Stimulated activated naive CD8-positive, alpha-beta T cell treated with anti-CD3 and anti-CD28 coated beads, Interleukin-15, amount 100 ng/mL, for 72 hours (primary cell): ENCODE results near the gene GRIK5.
"Not testable (repeated sequence)": the region's sequence is repeated elsewhere in the genome, so short reads cannot be mapped to it uniquely, and the experiment has no call there.

Source experiments
- ATAC-seq: fragments of 150-1000 bp; cut with Tn5 transposase; 2 replicates; pipeline ENCODE4 v1.10.0; 2021; ENCODE audit warnings: mild to moderate bottlenecking, moderate library complexity
- DNase-seq, 2 donors: peaks; one replicate each; pipeline ENCODE4 v3.0.0; 2021 to 2022
- H3K27ac Mint-ChIP-seq, 2 donors: one replicate each; pipeline ENCODE4 v1.8.0; 2022; ENCODE audit warnings: mild to moderate bottlenecking in 2 of 2, mixed read lengths in 2 of 2, moderate library complexity in 2 of 2
- H3K27me3 Mint-ChIP-seq: one replicate; pipeline ENCODE4 v1.8.0; 2022; ENCODE audit warnings: mixed read lengths
- H3K4me1 Mint-ChIP-seq: one replicate; pipeline ENCODE4 v1.8.0; 2022; ENCODE audit warnings: mild to moderate bottlenecking, mixed read lengths
- H3K4me3 Mint-ChIP-seq, 2 donors: one replicate each; pipeline ENCODE4 v1.8.0; 2022; ENCODE audit warnings: mild to moderate bottlenecking in 2 of 2, mixed read lengths in 2 of 2, moderate library complexity in 1 of 2
- H3K9me3 Mint-ChIP-seq, 2 donors: one replicate each; pipeline ENCODE4 v1.8.0; 2022; ENCODE audit warnings: mixed read lengths in 2 of 2

The GRIK5 gene

DNA sequence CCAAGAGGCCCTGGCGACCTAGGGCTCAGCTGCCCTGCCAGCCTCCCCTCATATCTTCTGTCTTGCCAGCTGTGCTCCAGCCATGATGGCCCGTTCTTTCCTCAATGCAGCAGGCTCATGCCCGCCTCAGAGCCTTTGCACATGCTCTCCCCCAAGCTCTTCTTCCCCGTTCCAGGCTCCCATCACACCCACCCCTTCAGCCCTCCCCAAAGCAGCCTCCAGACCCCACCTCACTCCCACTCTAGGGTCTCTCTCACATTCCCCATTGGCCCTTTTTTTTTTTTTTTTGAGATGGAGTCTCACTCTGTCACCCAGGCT lies 46.1 kb downstream of the GRIK5 start:
- ATAC-seq (no peak), DNase-seq (no peak)
- H3K4me1 Mint-ChIP-seq, result peaks cover 11% of the 10 kb centered on the region
- no peak overlapping the region for H3K4me3 Mint-ChIP-seq
- H3K9me3 Mint-ChIP-seq, result no peaks in the 10 kb centered on the region
- peak overlapping the region in 1 of 2 donors; percentile 6 for H3K27ac Mint-ChIP-seq
- peaks cover 21% of the 10 kb centered on the region for H3K27me3 Mint-ChIP-seq

GRCh38 chr19:42023121-42023942 lies 46.7 kb downstream of the GRIK5 start:
- Mint-ChIP-seq H3K9me3 (no peaks in the 10 kb centered on the region), H3K4me3 (no peak overlapping the region), H3K4me1 (peaks cover 13% of the 10 kb centered on the region), H3K27me3 (peaks cover 21% of the 10 kb centered on the region), H3K27ac (peak overlapping the region in 1 of 2 donors; percentile 58)
- DNase-seq, result peak in 1 of 2 donors; percentile 24
- peak; percentile 45 for ATAC-seq

DNA sequence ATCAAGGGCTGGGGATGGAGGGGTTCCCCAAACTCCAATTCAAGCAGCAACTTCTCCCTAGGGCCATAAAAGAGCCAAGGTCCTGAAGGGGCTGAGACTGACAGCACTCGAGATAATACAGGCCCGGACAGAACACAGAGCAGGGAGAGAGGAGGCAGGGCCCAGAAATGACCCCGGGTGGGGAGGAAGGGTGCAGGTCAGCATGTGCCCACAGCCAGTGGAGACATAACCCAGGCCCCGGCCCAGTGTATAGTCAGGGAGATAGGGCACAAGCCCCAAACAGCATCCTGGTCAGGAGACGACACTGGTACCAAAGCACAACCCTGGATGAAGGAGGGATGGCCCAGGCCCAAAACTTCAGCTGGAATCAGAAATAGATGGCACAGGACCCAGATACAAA lies 47.4 kb downstream of the GRIK5 start:
- Mint-ChIP-seq H3K9me3 (no peaks in the 10 kb centered on the region), H3K27ac (peak overlapping the region in 1 of 2 donors; percentile 58), H3K4me1 (peaks cover 13% of the 10 kb centered on the region), H3K4me3 (no peak overlapping the region), H3K27me3 (peaks cover 21% of the 10 kb centered on the region)
- no peak for ATAC-seq
- DNase-seq, result no peak

- Mint-ChIP-seq H3K4me3 (no peak overlapping the region), H3K27me3 (peaks cover 21% of the 10 kb centered on the region), H3K4me1 (peaks cover 13% of the 10 kb centered on the region), H3K27ac (peak overlapping the region in 1 of 2 donors; percentile 1), H3K9me3 (no peaks in the 10 kb centered on the region)
- ATAC-seq (no peak), DNase-seq (no peak)
Observed at GRCh38 chr19:42021185-42021584, 48.8 kb downstream of the GRIK5 start.

DNA sequence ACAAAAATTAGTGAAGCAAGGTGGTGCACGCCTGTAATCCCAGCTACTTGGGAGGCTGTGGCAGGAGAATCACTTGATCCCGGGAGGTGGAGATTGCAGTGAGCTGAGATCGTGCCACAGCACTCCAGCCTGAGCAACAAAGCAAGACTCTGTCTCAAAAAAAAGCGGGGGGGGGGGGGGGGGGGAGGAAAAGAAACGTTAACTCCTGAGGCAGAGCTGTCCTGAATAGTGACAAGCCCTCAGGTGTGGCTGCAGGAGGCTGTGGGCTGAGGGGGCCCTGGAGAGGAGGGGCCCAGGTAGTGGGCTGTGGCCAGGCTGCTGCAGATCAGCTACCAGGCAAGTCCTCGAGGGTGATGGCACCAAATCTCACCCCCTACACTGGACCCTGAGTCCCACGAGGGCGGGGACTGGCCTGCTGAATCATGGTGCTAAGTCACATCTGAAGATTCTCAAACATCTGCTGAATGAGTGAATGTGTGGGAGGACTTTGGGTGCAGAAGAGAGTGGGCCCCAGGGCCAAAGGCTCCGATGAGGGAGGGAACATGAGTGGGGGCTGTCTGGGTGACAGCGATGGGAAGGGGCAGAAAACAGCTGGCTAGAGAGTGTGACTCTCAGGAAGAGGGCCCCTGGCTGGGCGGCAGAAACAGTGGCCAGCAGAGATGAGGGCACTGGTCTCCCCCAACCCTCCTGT lies 51.4 kb downstream of the GRIK5 start:
- Mint-ChIP-seq H3K9me3 (no peaks in the 10 kb centered on the region), H3K4me1 (peaks cover 13% of the 10 kb centered on the region), H3K27ac (no peak overlapping the region), H3K27me3 (peaks cover 8% of the 10 kb centered on the region), H3K4me3 (no peak overlapping the region)
- ATAC-seq (no peak), DNase-seq (no peak)

- DNase-seq (no peak), ATAC-seq (no peak)
- peaks cover 8% of the 10 kb centered on the region for H3K27me3 Mint-ChIP-seq
- no peak overlapping the region for H3K27ac Mint-ChIP-seq
- H3K4me1 Mint-ChIP-seq, result peaks cover 13% of the 10 kb centered on the region
- no peak overlapping the region for H3K4me3 Mint-ChIP-seq
- H3K9me3 Mint-ChIP-seq, result no peaks in the 10 kb centered on the region
Observed at GRCh38 chr19:42017040-42017439, 53.0 kb downstream of the GRIK5 start.

GRCh38 chr19:42012747-42013146 lies 57.3 kb downstream of the GRIK5 start:
- not testable (repeated sequence) for ATAC-seq

GRCh38 chr19:42010245-42011126 lies 59.5 kb downstream of the GRIK5 start:
- Mint-ChIP-seq H3K27me3 (peaks cover 7% of the 10 kb centered on the region), H3K4me1 (peaks cover 12% of the 10 kb centered on the region), H3K4me3 (no peak overlapping the region), H3K27ac (peak overlapping the region; percentile 98 to 99), H3K9me3 (no peaks in the 10 kb centered on the region)
- DNase-seq, result no peak
- ATAC-seq, result no peak

More at GRCh38 chr19:42012747-42013146, 57.3 kb downstream of the GRIK5 start:
- not testable (repeated sequence) for H3K27me3 Mint-ChIP-seq, DNase-seq, H3K4me3 Mint-ChIP-seq, H3K9me3 Mint-ChIP-seq
- Mint-ChIP-seq H3K4me1 (peaks cover 12% of the 10 kb centered on the region), H3K27ac (peak overlapping the region in 1 of 2 donors; percentile 61)

DNA sequence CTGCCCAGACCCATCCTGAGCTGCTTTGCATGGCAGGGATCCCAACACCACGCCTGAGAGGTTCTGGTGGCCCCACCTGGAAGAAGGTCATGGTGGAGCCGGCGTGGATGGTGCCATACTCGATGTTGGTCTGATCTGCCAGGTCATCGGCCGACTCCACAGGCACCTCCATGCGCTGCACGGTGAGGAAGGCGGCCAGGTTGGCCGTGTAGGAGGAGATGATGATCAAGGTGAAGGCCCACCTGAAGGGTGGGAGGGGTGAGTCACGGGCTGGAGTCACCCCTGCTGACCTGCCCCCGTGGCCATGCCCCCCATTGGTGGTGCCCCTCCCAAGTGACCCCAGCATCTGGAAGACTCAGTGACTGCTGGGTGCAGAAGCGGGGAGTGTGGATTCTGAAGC lies 63.4 kb downstream of the GRIK5 start:
- Mint-ChIP-seq H3K4me3 (no peak overlapping the region), H3K27ac (no peak overlapping the region), H3K9me3 (no peaks in the 10 kb centered on the region), H3K27me3 (peaks cover 28% of the 10 kb centered on the region), H3K4me1 (peaks cover 12% of the 10 kb centered on the region)
- ATAC-seq, result no peak
- DNase-seq, result no peak

DNA sequence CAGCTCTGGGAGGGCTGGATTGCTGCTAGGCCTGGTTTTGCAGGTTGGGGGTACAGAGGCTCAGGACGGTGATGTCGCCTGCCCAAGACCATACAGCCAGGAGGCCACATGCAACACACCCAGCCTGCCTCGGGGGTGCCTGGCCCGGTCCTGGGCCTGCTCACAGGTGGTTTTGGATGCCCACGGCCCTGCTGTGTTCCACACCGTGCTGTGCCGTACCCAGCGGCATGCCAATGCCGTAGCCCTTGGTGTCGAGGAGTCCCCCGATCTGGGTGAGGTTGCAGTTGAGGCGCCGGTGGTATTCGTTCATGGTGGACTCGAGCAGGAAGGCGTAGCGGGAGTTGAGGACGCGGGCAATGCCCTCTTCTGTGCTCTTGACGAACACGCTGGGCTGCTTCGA lies 64.5 kb downstream of the GRIK5 start:
- peaks cover 38% of the 10 kb centered on the region for H3K27me3 Mint-ChIP-seq
- no peak for ATAC-seq

GRCh38 chr19:42003506-42004294 lies 66.3 kb downstream of the GRIK5 start:
- H3K27ac Mint-ChIP-seq, result no peak overlapping the region
- no peaks in the 10 kb centered on the region for H3K4me1 Mint-ChIP-seq
- peaks cover 54% of the 10 kb centered on the region for H3K27me3 Mint-ChIP-seq
- no peak overlapping the region for H3K4me3 Mint-ChIP-seq
- DNase-seq, result no peak
- no peaks in the 10 kb centered on the region for H3K9me3 Mint-ChIP-seq
- no peak for ATAC-seq

More for the DNA sequence above, 64.5 kb downstream of the GRIK5 start:
- H3K4me1 Mint-ChIP-seq, result peaks cover 8% of the 10 kb centered on the region
- DNase-seq, result no peak
- H3K9me3 Mint-ChIP-seq, result no peaks in the 10 kb centered on the region
- no peak overlapping the region for H3K4me3 Mint-ChIP-seq
- H3K27ac Mint-ChIP-seq, result peak overlapping the region in 1 of 2 donors; percentile 27

GRCh38 chr19:41999878-42000208 lies 70.2 kb downstream of the GRIK5 start:
- Mint-ChIP-seq H3K27ac (no peak overlapping the region), H3K4me1 (peaks cover 25% of the 10 kb centered on the region), H3K4me3 (no peak overlapping the region), H3K27me3 (peaks cover 83% of the 10 kb centered on the region), H3K9me3 (no peaks in the 10 kb centered on the region)
- ATAC-seq (no peak), DNase-seq (no peak)

- Mint-ChIP-seq H3K4me3 (peak overlapping the region; percentile 6 to 70), H3K27ac (no peak overlapping the region), H3K4me1 (peaks cover 25% of the 10 kb centered on the region), H3K9me3 (no peaks in the 10 kb centered on the region), H3K27me3 (peaks cover 85% of the 10 kb centered on the region)
- ATAC-seq (no peak), DNase-seq (no peak)
Observed at GRCh38 chr19:41999071-41999877, 70.7 kb downstream of the GRIK5 start.

- Mint-ChIP-seq H3K27ac (no peak overlapping the region), H3K4me1 (peaks cover 28% of the 10 kb centered on the region), H3K9me3 (no peaks in the 10 kb centered on the region), H3K27me3 (peaks cover 76% of the 10 kb centered on the region), H3K4me3 (peak overlapping the region in 1 of 2 donors; percentile 60)
- DNase-seq, result peak; percentile 59 to 61
- peak; percentile 19 for ATAC-seq
Observed at GRCh38 chr19:41998246-41999020, 71.6 kb downstream of the GRIK5 start.
